ENCODE measurements around the gene TADA3. TPM values are rescaled to one million over a fixed set of nuclear protein-coding genes. Genes with fewer than 3 reads are reported as not detected.

TADA3 gene
- total and polyA plus RNA-seq, 12 donors, result 38.5 to 59.6 (median 43.5) TPM

GRCh38 chr3:9765865-9766264 is 26.4 kb downstream of the TADA3 start:
- no peak for DNase-seq
- Histone ChIP-seq H3K27ac (peak overlapping the region in 1 of 10 donors; percentile 88), H3K36me3 (peaks cover 0 to 48% (median 5%) of the 10 kb centered on the region in 9 donors), H3K4me3 (no peak overlapping the region), H3K27me3 (no peaks in the 10 kb centered on the region), H3K4me1 (peaks cover 10 to 46% (median 40%) of the 10 kb centered on the region in 9 donors), H3K9me3 (no peaks in the 10 kb centered on the region)
- 86 to 95% methylated on average over 4 of the region's 4 CpGs for WGBS, 2 donors
- no peak for TF ChIP-seq CTCF (IDR thresholded peaks at IDR 0.05)
- intact Hi-C loops (cut with DNase I), result no loop called here
- no peak for ATAC-seq

GRCh38 chr3:9762871-9763270 is 29.4 kb downstream of the TADA3 start:
- Histone ChIP-seq H3K9me3 (no peaks in the 10 kb centered on the region), H3K4me3 (no peak overlapping the region), H3K27me3 (no peaks in the 10 kb centered on the region), H3K36me3 (peaks cover 0 to 78% (median 13%) of the 10 kb centered on the region in 9 donors), H3K27ac (no peak overlapping the region), H3K4me1 (peaks cover 0 to 16% (median 13%) of the 10 kb centered on the region in 9 donors)
- DNase-seq (no peak), ATAC-seq (no peak)
- WGBS, 2 donors, result 92 to 96% methylated on average over 8 of the region's 8 CpGs
- TF ChIP-seq CTCF (IDR thresholded peaks at IDR 0.05), result no peak
- intact Hi-C loops (cut with DNase I), result no loop called here

GRCh38 chr3:9761919-9762318 is 30.4 kb downstream of the TADA3 start:
- H3K4me1 ChIP-seq, result peaks cover 0 to 7% (median 4%) of the 10 kb centered on the region in 9 donors
- no peak overlapping the region for H3K4me3 ChIP-seq
- H3K27ac ChIP-seq, result no peak overlapping the region
- H3K9me3 ChIP-seq, result no peaks in the 10 kb centered on the region
- DNase-seq (no peak), ATAC-seq (no peak)
- intact Hi-C loops (cut with DNase I), result no loop called here
- peaks cover 0 to 87% (median 23%) of the 10 kb centered on the region in 9 donors for H3K36me3 ChIP-seq
- H3K27me3 ChIP-seq, result no peaks in the 10 kb centered on the region
- TF ChIP-seq CTCF (IDR thresholded peaks at IDR 0.05), result no peak
- WGBS, 2 donors, result 94 to 98% methylated on average over 5 of the region's 5 CpGs

GRCh38 chr3:9760779-9761505 is 31.3 kb downstream of the TADA3 start:
- Histone ChIP-seq H3K4me3 (no peak overlapping the region), H3K27ac (no peak overlapping the region), H3K27me3 (no peaks in the 10 kb centered on the region), H3K36me3 (peaks cover 0 to 94% (median 32%) of the 10 kb centered on the region in 9 donors), H3K4me1 (no peaks in the 10 kb centered on the region), H3K9me3 (no peaks in the 10 kb centered on the region)
- no peak for TF ChIP-seq CTCF (IDR thresholded peaks at IDR 0.05)
- no peak for DNase-seq
- no peak for ATAC-seq
- intact Hi-C loops (cut with DNase I), result no loop called here
- 97 to 98% methylated on average over 10 of the region's 10 CpGs for WGBS, 2 donors
